SHP77 treated with DMSO at 0.1 percent for 48 hours (cell line): Measurements from ENCODE around the gene ALAD.

Experiments used
- DNase-seq: peaks from one replicate; lab custom pipeline; 2025; lab: John Stamatoyannopoulos, UW

ALAD gene

GRCh38 chr9:113349066-113349444, 52.0 kb downstream of the ALAD start:
- DNase-seq: no peak

- no peak for DNase-seq
Measured at GRCh38 chr9:113348437-113348836, 52.6 kb downstream of the ALAD start.

- no peak for DNase-seq
Measured at GRCh38 chr9:113345671-113346070, 55.4 kb downstream of the ALAD start.

- DNase-seq: no peak
Measured at GRCh38 chr9:113345190-113345589, 55.9 kb downstream of the ALAD start.

- peak; percentile 88 for DNase-seq
Measured at GRCh38 chr9:113343732-113344231, 57.3 kb downstream of the ALAD start.

GRCh38 chr9:113341712-113342410, 59.2 kb downstream of the ALAD start:
- DNase-seq: no peak

GRCh38 chr9:113340011-113340699, 60.9 kb downstream of the ALAD start, which contains the start of gene WDR31:
WDR31 (minus strand) TSS chr9:113340275; CDS start chr9:113332022, 8,253 bp downstream.
- DNase-seq: peak; percentile 82

GRCh38 chr9:113337714-113338113, 63.4 kb downstream of the ALAD start:
- no peak for DNase-seq
